Measurements from ENCODE around the gene FLT3.
"Not testable (repeated sequence)": the region's sequence is repeated elsewhere in the genome, so short reads cannot be mapped to it uniquely, and the experiment has no call there.

Gene FLT3

GRCh38 chr13:28043224-28043623 lies 57.2 kb downstream of the FLT3 start:
- DNase-seq: no peak

- no peak for DNase-seq
Measured at GRCh38 chr13:28041501-28041900, 58.9 kb downstream of the FLT3 start.

GRCh38 chr13:28041031-28041461 lies 59.3 kb downstream of the FLT3 start:
- no peak for DNase-seq

GRCh38 chr13:28037399-28037798 lies 63.0 kb downstream of the FLT3 start:
- no peak for DNase-seq

- DNase-seq: no peak
Measured at GRCh38 chr13:28035146-28035782, 65.1 kb downstream of the FLT3 start.

- no peak for DNase-seq
Measured at GRCh38 chr13:28033894-28034655, 66.3 kb downstream of the FLT3 start.

- DNase-seq: not testable (repeated sequence)
Measured at GRCh38 chr13:28032438-28032837, 67.9 kb downstream of the FLT3 start.

- DNase-seq: no peak
Measured at GRCh38 chr13:28031896-28032288, 68.5 kb downstream of the FLT3 start.

- DNase-seq: peak; percentile 4 to 26
Measured at GRCh38 chr13:28031220-28031895, 69.0 kb downstream of the FLT3 start.

GRCh38 chr13:28027607-28028364 lies 72.6 kb downstream of the FLT3 start:
- no peak for DNase-seq

GRCh38 chr13:28027071-28027470 lies 73.3 kb downstream of the FLT3 start:
- no peak for DNase-seq

- no peak for DNase-seq
Measured at GRCh38 chr13:28026508-28026907, 73.9 kb downstream of the FLT3 start.

GRCh38 chr13:28022848-28023518 lies 77.4 kb downstream of the FLT3 start:
- DNase-seq: no peak

GRCh38 chr13:28014301-28014700 lies 86.1 kb downstream of the FLT3 start:
- DNase-seq: no peak

GRCh38 chr13:28013482-28013881 lies 86.9 kb downstream of the FLT3 start:
- DNase-seq: no peak

- DNase-seq: no peak
Measured at GRCh38 chr13:28012896-28013295, 87.5 kb downstream of the FLT3 start.

- DNase-seq: no peak
Measured at GRCh38 chr13:28012383-28012782, 88.0 kb downstream of the FLT3 start.

GRCh38 chr13:28010046-28010445 lies 90.3 kb downstream of the FLT3 start:
- DNase-seq: no peak

GRCh38 chr13:28005016-28005415 lies 95.4 kb downstream of the FLT3 start:
- not testable (repeated sequence) for DNase-seq

- DNase-seq: no peak
Measured at GRCh38 chr13:28002886-28003698, 97.3 kb downstream of the FLT3 start.

- no peak for DNase-seq
Measured at GRCh38 chr13:28001837-28002473, 98.4 kb downstream of the FLT3 start.

Data from CD4-positive, alpha-beta T cell treated with Interferon alpha-2 for 1 hour (primary cell).